ENCODE data around the gene ID4. TPM values are rescaled to one million over a fixed set of nuclear protein-coding genes. Genes with fewer than 3 reads are reported as not detected.

ID4 gene
- 27.7 TPM for total RNA-seq

- intact Hi-C loops (cut with DNase I) = no loop called here
- no peaks in the 10 kb centered on the region for H3K27me3 ChIP-seq
- peaks cover 32% of the 10 kb centered on the region for H3K4me1 ChIP-seq
- peak within 1 kb of the TSS; percentile 90 for H3K27ac ChIP-seq
- H3K36me3 ChIP-seq = no peaks in the 10 kb centered on the region
- peak in 1 of 2 donors; percentile 97 for DNase-seq (ENCODE audit: extremely low spot score in 2 of 2)
- peak within 1 kb of the TSS; percentile 63 to 78 for H3K4me3 ChIP-seq
- no peaks in the 10 kb centered on the region for H3K9me3 ChIP-seq
- peak in 1 of 2 donors; percentile 95 for TF ChIP-seq POLR2AphosphoS5 (IDR thresholded peaks at IDR 0.05; ENCODE audit: insufficient read depth in 1 of 2, low read depth in 1 of 2)
- TF ChIP-seq POLR2A (IDR thresholded peaks at IDR 0.05) = peak; percentile 36 to 98
- no peak for TF ChIP-seq CTCF (IDR thresholded peaks at IDR 0.05)
These were observed at the start of gene ID4 for GRCh38 chr6:19836799-19837510. ID4 (plus strand) TSS chr6:19837370; CDS start chr6:19837755, 385 bp downstream.

- Histone ChIP-seq H3K27ac (no peak overlapping the region), H3K36me3 (no peaks in the 10 kb centered on the region), H3K4me1 (no peaks in the 10 kb centered on the region), H3K4me3 (no peak overlapping the region), H3K9me3 (no peaks in the 10 kb centered on the region), H3K27me3 (no peaks in the 10 kb centered on the region)
- intact Hi-C loops (cut with DNase I) = no loop called here
- no peak for DNase-seq (ENCODE audit: extremely low spot score in 2 of 2)
- TF ChIP-seq POLR2A (IDR thresholded peaks at IDR 0.05) = no peak
- no peak for TF ChIP-seq CTCF (IDR thresholded peaks at IDR 0.05)
- TF ChIP-seq POLR2AphosphoS5 (IDR thresholded peaks at IDR 0.05; ENCODE audit: insufficient read depth in 1 of 2, low read depth in 1 of 2) = no peak
These were observed 48.5 kb upstream of the ID4 start for GRCh38 chr6:19788686-19789085.

- H3K4me1 ChIP-seq = no peaks in the 10 kb centered on the region
- no peaks in the 10 kb centered on the region for H3K36me3 ChIP-seq
- H3K9me3 ChIP-seq = no peaks in the 10 kb centered on the region
- intact Hi-C loops (cut with DNase I) = no loop called here
- TF ChIP-seq POLR2A (IDR thresholded peaks at IDR 0.05) (no peak), CTCF (IDR thresholded peaks at IDR 0.05) (no peak), POLR2AphosphoS5 (IDR thresholded peaks at IDR 0.05; ENCODE audit: insufficient read depth in 1 of 2, low read depth in 1 of 2) (no peak)
- no peaks in the 10 kb centered on the region for H3K27me3 ChIP-seq
- no peak overlapping the region for H3K27ac ChIP-seq
- H3K4me3 ChIP-seq = no peak overlapping the region
- DNase-seq (ENCODE audit: extremely low spot score in 2 of 2) = no peak
These were observed 47.9 kb upstream of the ID4 start for GRCh38 chr6:19789100-19789803.

GRCh38 chr6:19791267-19791666 lies 45.9 kb upstream of the ID4 start:
- TF ChIP-seq POLR2A (IDR thresholded peaks at IDR 0.05) (no peak), POLR2AphosphoS5 (IDR thresholded peaks at IDR 0.05; ENCODE audit: insufficient read depth in 1 of 2, low read depth in 1 of 2) (no peak), CTCF (IDR thresholded peaks at IDR 0.05) (no peak)
- no peak overlapping the region for H3K27ac ChIP-seq
- H3K36me3 ChIP-seq = no peaks in the 10 kb centered on the region
- intact Hi-C loops (cut with DNase I) = no loop called here
- no peaks in the 10 kb centered on the region for H3K9me3 ChIP-seq
- no peaks in the 10 kb centered on the region for H3K27me3 ChIP-seq
- no peak overlapping the region for H3K4me3 ChIP-seq
- no peak for DNase-seq (ENCODE audit: extremely low spot score in 2 of 2)
- H3K4me1 ChIP-seq = no peaks in the 10 kb centered on the region

GRCh38 chr6:19795211-19795610 lies 42.0 kb upstream of the ID4 start:
- Histone ChIP-seq H3K27ac (no peak overlapping the region), H3K4me3 (no peak overlapping the region), H3K36me3 (no peaks in the 10 kb centered on the region), H3K27me3 (no peaks in the 10 kb centered on the region), H3K4me1 (no peaks in the 10 kb centered on the region), H3K9me3 (peaks cover 3% of the 10 kb centered on the region)
- intact Hi-C loops (cut with DNase I) = no loop called here
- no peak for DNase-seq (ENCODE audit: extremely low spot score in 2 of 2)
- TF ChIP-seq POLR2A (IDR thresholded peaks at IDR 0.05) (no peak), CTCF (IDR thresholded peaks at IDR 0.05) (no peak), POLR2AphosphoS5 (IDR thresholded peaks at IDR 0.05; ENCODE audit: insufficient read depth in 1 of 2, low read depth in 1 of 2) (no peak)

Measured in vagina (tissue), 2 donors.